K562 (cell line): ENCODE measurements around the gene TMEM191C. TPM values are rescaled to one million over a fixed set of nuclear protein-coding genes. Genes with fewer than 3 reads are reported as not detected.

Experiments
- ATAC-seq: fragments of 200-7000 bp; cut with Tn5 transposase; 3 replicates; pipeline ENCODE4 v1.9.1; 2020; ENCODE audit warnings: moderate library complexity
- BruUV-seq: library from RNA; stranded (reverse); fragments of 400-500 nt; replicated peaks from 2 replicates; lab custom pipeline; 2021; lab: Mats Ljungman, UMichigan
- CTCF ChIA-PET: fragments of 300-600 bp; formaldehyde crosslinking; extraction: SDS; loops from one replicate; lab custom pipeline; 2021; ENCODE audit warnings: low intra/inter-chr PET ratio; lab: Yijun Ruan, JAX
- POLR2A ChIA-PET: fragments of 300-600, 350-650 bp; sonication (Branson Sonifier 250); formaldehyde crosslinking; extraction: SDS; loops from one replicate; lab custom pipeline; 2021; ENCODE audit warnings: antibody characterized with exemption, inconsistent platforms; lab: Yijun Ruan, JAX
- DNase-seq, 4 experiments: peaks; one replicate each; pipeline versions ENCODE4 v3.0.0 to v3.0.0-alpha.2; 2011 to 2018; ENCODE audit warnings: low spot score in 3 of 4, mixed read lengths in 3 of 4; ENCODE audit errors: extremely low read depth in 1 of 4
- FAIRE-seq: peaks from 2 replicates; lab custom pipeline; 2011; peaks lifted over from hg19 to GRCh38; lab: Jason Lieb, UNC
- H2AFZ ChIP-seq: 2 replicates; pipeline ENCODE4 v1.6.0; 2011; ENCODE audit warnings: low read depth, low read length, control low read depth, inconsistent platforms
- H3K27ac ChIP-seq: fragments of 200-600 bp; 3 replicates; pipeline ENCODE4 v1.8.0; 2011; ENCODE audit warnings: low read depth, mild to moderate bottlenecking, control low read depth, inconsistent platforms, low read length, moderate library complexity, mixed read lengths; ENCODE audit errors: extremely low read depth
- H3K27me3 ChIP-seq, 2 experiments: fragments of 300-600 bp in 1 of 2; 2 replicates in 1 of 2; 3 replicates in 1 of 2; pipeline versions ENCODE4 v1.6.0 to v1.8.0; 2011; ENCODE audit warnings: inconsistent platforms in 2 of 2, low read length in 2 of 2, mild to moderate bottlenecking in 1 of 2, mixed read lengths in 1 of 2, moderate library complexity in 1 of 2; ENCODE audit not compliant: control insufficient read depth in 2 of 2, insufficient read depth in 2 of 2
- H3K36me3 ChIP-seq: fragments of 300-600 bp; 3 replicates; pipeline ENCODE4 v1.8.0; 2011; ENCODE audit warnings: mild to moderate bottlenecking, low read length, inconsistent platforms; ENCODE audit not compliant: control insufficient read depth, insufficient read depth
- H3K4me1 ChIP-seq, 2 experiments: fragments of 200-600 bp in 1 of 2; replicated peaks in 1 of 2; 2 replicates in 1 of 2; 3 replicates in 1 of 2; pipeline versions ENCODE4 v1.5.1 to v1.8.0; 2011; ENCODE audit warnings: inconsistent platforms in 2 of 2, low read length in 2 of 2, mild to moderate bottlenecking in 1 of 2, mixed read lengths in 1 of 2, moderate library complexity in 1 of 2; ENCODE audit not compliant: control insufficient read depth in 2 of 2, insufficient read depth in 2 of 2
- H3K4me2 ChIP-seq: 2 replicates; pipeline ENCODE4 v1.6.1; 2011; ENCODE audit warnings: low read length, control low read depth, inconsistent platforms, mixed read lengths; ENCODE audit not compliant: insufficient read depth
- H3K4me3 ChIP-seq: fragments of 200-600 bp; sonication (generic), shearing (Covaris generic); 2 replicates; pipeline ENCODE4 v1.5.1; 2016; ENCODE audit warnings: control low read depth, inconsistent platforms
- H3K79me2 ChIP-seq: fragments of 200-600 bp; 3 replicates; pipeline ENCODE4 v1.8.0; 2011; ENCODE audit warnings: low read length, inconsistent platforms; ENCODE audit not compliant: control insufficient read depth, insufficient read depth
- H3K9ac ChIP-seq, 2 experiments: 2 replicates each; pipeline versions ENCODE4 v1.6.0 to v1.6.1; 2011; ENCODE audit warnings: low read depth in 2 of 2, low read length in 2 of 2, control low read depth in 1 of 2, inconsistent platforms in 1 of 2, mild to moderate bottlenecking in 1 of 2, mixed read lengths in 1 of 2; ENCODE audit not compliant: insufficient read depth in 1 of 2
- H3K9me1 ChIP-seq: one replicate; pipeline ENCODE4 v1.6.0; 2011; ENCODE audit warnings: inconsistent platforms, mild to moderate bottlenecking, low read length, moderate library complexity; ENCODE audit not compliant: control insufficient read depth, insufficient read depth
- H3K9me3 ChIP-seq: replicated peaks from 2 replicates; pipeline ENCODE4 v1.5.1; 2011; ENCODE audit warnings: low read depth, low read length, inconsistent platforms; ENCODE audit not compliant: control insufficient read depth, insufficient read depth
- H4K20me1 ChIP-seq: replicated peaks from 2 replicates; pipeline ENCODE4 v1.6.1; 2011; ENCODE audit warnings: low read length, inconsistent platforms, mixed read lengths; ENCODE audit not compliant: control insufficient read depth, insufficient read depth
- DDX20 ChIP-seq: fragments of 450-650 bp; IDR thresholded peaks from 2 replicates; pipeline ENCODE4 v1.6.1; 2016; ENCODE audit warnings: missing genetic modification characterization, low read depth, mild to moderate bottlenecking, missing compliant biosample characterization, moderate library complexity
- FOXJ2 ChIP-seq: fragments of 200-800 bp; sonication (Bioruptor generic); IDR thresholded peaks from 2 replicates; pipeline ENCODE4 v1.6.1; 2016; ENCODE audit warnings: missing genetic modification characterization, missing compliant biosample characterization
- JUN ChIP-seq, 2 experiments: sonication (generic) in 1 of 2; formaldehyde crosslinking in 1 of 2; IDR thresholded peaks; 2 replicates each; pipeline versions ENCODE4 v1.6.1 to v1.8.0; 2012 to 2022; ENCODE audit warnings: borderline replicate concordance in 2 of 2, mild to moderate bottlenecking in 2 of 2, improper control_type of control experiment in 1 of 2, low read depth in 1 of 2, low read length in 1 of 2, missing genetic modification reagents in 1 of 2
- MED1 ChIP-seq: sonication (generic); formaldehyde crosslinking; IDR thresholded peaks from 2 replicates; pipeline ENCODE4 v1.8.1; 2023; ENCODE audit warnings: missing genetic modification reagents, borderline replicate concordance
- POLR2G ChIP-seq: fragments of 200-400 bp; formaldehyde crosslinking; IDR thresholded peaks from 2 replicates; pipeline ENCODE4 v1.6.1; 2017; ENCODE audit warnings: low read depth, mild to moderate bottlenecking, antibody characterized with exemption, low read length, moderate library complexity
- THAP12 ChIP-seq: fragments of 250-450 bp; sonication (Bioruptor Pico); IDR thresholded peaks from 2 replicates; pipeline ENCODE4 v1.9.0; 2021; ENCODE audit warnings: mild to moderate bottlenecking, inconsistent platforms
- YY1 ChIP-seq, 3 experiments: IDR thresholded peaks; 2 replicates each; pipeline ENCODE4 v1.6.1; 2011; ENCODE audit warnings: low read length in 2 of 3, mild to moderate bottlenecking in 2 of 3, moderate library complexity in 2 of 3, borderline replicate concordance in 1 of 3, control low read depth in 1 of 3, low read depth in 1 of 3; ENCODE audit not compliant: insufficient read depth in 3 of 3, insufficient replicate concordance in 2 of 3, control insufficient read depth in 1 of 3, insufficient read length in 1 of 3; ENCODE audit errors: extremely low read depth in 1 of 3
- ZNF263 ChIP-seq: sonication (generic); formaldehyde crosslinking; IDR thresholded peaks from 2 replicates; pipeline ENCODE4 v1.8.0; 2022; ENCODE audit warnings: mild to moderate bottlenecking, missing genetic modification reagents, borderline replicate concordance
- WGBS: fragments of 100-300 bp; shearing (Covaris generic); methylation state at CpG from one replicate; pipeline ENCODE4 v1.1.6; 2016; ENCODE audit warnings: low coverage, mixed read lengths; ENCODE audit not compliant: insufficient coverage; ENCODE audit errors: missing lambda C conversion rate; 5-methylcytosine and 5-hydroxymethylcytosine counted together
- in situ Hi-C: fragments of 300-500 bp; cut with MboI; formaldehyde crosslinking; loops from 4 replicates; pipeline ENCODE4 v1.15.0; 2018; ENCODE audit warnings: inconsistent platforms, mixed read lengths
- intact Hi-C: fragments of 100-400 bp; cut with micrococcal nuclease; formaldehyde crosslinking; loops from 2 replicates; pipeline ENCODE4 v1.14.2; 2022
- polyA plus RNA-seq, 8 experiments: library from polyadenylated mRNA; depleted of rRNA in 4 of 8; stranded (reverse) in 5 of 8; unstranded in 3 of 8; fragments of >200 nt; fragmentation: Nextera tagmentation in 2 of 8; fragmentation: Illumina TruSeq in 1 of 8; extraction: Ambion mirVana in 2 of 8; extraction: Trizol in 1 of 8; gene quantifications; 2 replicates each; pipeline versions ENCODE4 v1.2.1 to v1.2.3, GENCODE V29; 2011 to 2014; ENCODE audit warnings: inconsistent platforms in 1 of 8, missing spikeins in 1 of 8
- total RNA-seq, 7 experiments: library from RNA; depleted of rRNA in 6 of 7; stranded (reverse); fragments of >200 nt in 6 of 7; fragmentation: Illumina TruSeq in 2 of 7; extraction: Trizol in 2 of 7; gene quantifications; 2 replicates each; pipeline versions ENCODE4 v1.2.1 to v1.2.3, GENCODE V29; 2011 to 2021; ENCODE audit warnings: low replicate concordance in 1 of 7
- TF ChIP-seq, protein P1 (sequence below): fragments of 450-650 bp; IDR thresholded peaks from 2 replicates; pipeline ENCODE4 v1.6.1; 2018; ENCODE audit not compliant: partially characterized antibody

Gene TMEM191C
- total and polyA plus RNA-seq, 9 of the 15 experiments (the other 6 are each of a cell fraction or from before 2014, with no cell fraction given), result 0.15 to 7.1 (median 1.1) TPM

DNA sequence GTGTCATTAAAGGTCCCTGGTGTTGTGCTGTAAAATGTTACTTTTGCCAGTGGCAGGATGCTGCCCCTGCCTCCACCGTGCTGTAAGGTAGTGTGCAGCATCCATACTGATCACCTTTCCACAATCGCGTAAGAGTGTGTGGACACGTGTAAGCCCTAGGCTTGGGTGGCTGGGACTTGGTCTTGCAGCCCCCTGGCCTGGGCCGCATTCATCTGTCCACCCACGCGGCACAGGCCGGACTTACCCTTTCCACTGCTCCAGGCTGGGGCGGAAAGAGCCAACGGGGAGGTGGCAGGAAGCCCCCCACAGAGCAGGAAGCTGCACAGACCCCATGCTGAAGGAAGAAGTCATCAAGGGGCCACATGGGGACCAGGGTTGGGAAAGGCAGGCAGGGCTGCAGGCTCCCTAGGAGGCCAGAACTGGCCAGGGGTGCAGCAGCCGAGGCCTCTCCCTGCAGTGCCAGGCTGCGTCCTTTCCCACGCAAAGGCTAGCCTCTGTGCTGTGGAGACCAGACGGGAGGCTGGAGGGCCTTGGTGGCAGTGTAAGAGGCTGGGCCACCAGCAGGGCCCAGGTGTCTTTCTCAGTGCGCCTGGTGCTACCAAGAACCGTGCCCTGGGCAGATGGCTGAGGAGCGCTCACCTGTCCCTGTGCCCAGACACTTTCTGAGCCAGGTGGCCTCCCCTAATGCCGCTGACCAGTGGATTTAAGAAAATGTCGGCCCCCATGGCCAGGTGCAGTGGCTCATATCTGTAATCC lies 11.7 kb upstream of the TMEM191C start (continued):
- TF ChIP-seq THAP12 (CRISPR knock-in tag) (peak; percentile 3; the same call in 1 of the 2 replicates), DDX20 (tag) (no peak)

- ChIA-PET CTCF (no interaction called here), POLR2A (interaction anchor here (0.8 to 1.9 kb wide), 5 partner anchors 8 to 405 kb away, joined by 3 to 10 read pairs (median 4); no protein-coding TSS in a partner anchor)
- no peak for FAIRE-seq
- Histone ChIP-seq H3K27ac (no peak overlapping the region; the same call in 2 of the 3 replicates), H3K36me3 (no peaks in the 10 kb centered on the region), H3K4me2 (no peak overlapping the region), H3K9ac (peak overlapping the region in 1 of 2 experiments; percentile 37; a peak in 2 of 4 replicates), H2AFZ (no peak overlapping the region), H3K4me3 (no peak overlapping the region), H3K9me3 (no peaks in the 10 kb centered on the region), H3K4me1 (peaks cover 0 to 26% of the 10 kb centered on the region in 2 experiments; a peak in 3 of 5 replicates), H3K79me2 (no peaks in the 10 kb centered on the region), H3K9me1 (no peaks in the 10 kb centered on the region), H3K27me3 (no peaks in the 10 kb centered on the region), H4K20me1 (0 out of 2 replicates have a peak, but pooled peaks cover 8% of the 10 kb centered on the region)
- ATAC-seq, result peak; percentile 59
- WGBS, result 78% methylated on average over 19 of the region's 19 CpGs
- no TSS peak for BruUV-seq
- intact Hi-C loops, result no loop called here
- in situ Hi-C loops, result loop anchor here (10.0 kb wide), 2 partner anchors 78 to 182 kb away; no protein-coding TSS in a partner anchor
- no peak for DNase-seq
- TF ChIP-seq ZNF263 (no peak), POLR2G (peak; percentile 37; the same call in 1 of the 2 replicates), MED1 (CRISPR knock-in tag) (no peak), JUN (IDR thresholded peaks at IDR 0.05; ENCODE audit: borderline replicate concordance, low read depth, low read length) (0 out of 2 replicates have a peak, but pooled peaks have one; percentile 28), JUN (CRISPR knock-in tag; IDR thresholded peaks at IDR 0.05; ENCODE audit: borderline replicate concordance) (no peak; the same call in 1 of the 2 replicates), FOXJ2 (tag) (no peak), YY1 (IDR thresholded peaks at IDR 0.05; ENCODE audit: borderline replicate concordance in 1 of 3, control insufficient read depth in 1 of 3, extremely low read depth in 1 of 3, insufficient read depth in 3 of 3, insufficient read length in 1 of 3, insufficient replicate concordance in 2 of 3, low read depth in 1 of 3, low read length in 2 of 3) (peak in 2 of 3 experiments; percentile 30 to 72)
- TF ChIP-seq, protein P1, sequence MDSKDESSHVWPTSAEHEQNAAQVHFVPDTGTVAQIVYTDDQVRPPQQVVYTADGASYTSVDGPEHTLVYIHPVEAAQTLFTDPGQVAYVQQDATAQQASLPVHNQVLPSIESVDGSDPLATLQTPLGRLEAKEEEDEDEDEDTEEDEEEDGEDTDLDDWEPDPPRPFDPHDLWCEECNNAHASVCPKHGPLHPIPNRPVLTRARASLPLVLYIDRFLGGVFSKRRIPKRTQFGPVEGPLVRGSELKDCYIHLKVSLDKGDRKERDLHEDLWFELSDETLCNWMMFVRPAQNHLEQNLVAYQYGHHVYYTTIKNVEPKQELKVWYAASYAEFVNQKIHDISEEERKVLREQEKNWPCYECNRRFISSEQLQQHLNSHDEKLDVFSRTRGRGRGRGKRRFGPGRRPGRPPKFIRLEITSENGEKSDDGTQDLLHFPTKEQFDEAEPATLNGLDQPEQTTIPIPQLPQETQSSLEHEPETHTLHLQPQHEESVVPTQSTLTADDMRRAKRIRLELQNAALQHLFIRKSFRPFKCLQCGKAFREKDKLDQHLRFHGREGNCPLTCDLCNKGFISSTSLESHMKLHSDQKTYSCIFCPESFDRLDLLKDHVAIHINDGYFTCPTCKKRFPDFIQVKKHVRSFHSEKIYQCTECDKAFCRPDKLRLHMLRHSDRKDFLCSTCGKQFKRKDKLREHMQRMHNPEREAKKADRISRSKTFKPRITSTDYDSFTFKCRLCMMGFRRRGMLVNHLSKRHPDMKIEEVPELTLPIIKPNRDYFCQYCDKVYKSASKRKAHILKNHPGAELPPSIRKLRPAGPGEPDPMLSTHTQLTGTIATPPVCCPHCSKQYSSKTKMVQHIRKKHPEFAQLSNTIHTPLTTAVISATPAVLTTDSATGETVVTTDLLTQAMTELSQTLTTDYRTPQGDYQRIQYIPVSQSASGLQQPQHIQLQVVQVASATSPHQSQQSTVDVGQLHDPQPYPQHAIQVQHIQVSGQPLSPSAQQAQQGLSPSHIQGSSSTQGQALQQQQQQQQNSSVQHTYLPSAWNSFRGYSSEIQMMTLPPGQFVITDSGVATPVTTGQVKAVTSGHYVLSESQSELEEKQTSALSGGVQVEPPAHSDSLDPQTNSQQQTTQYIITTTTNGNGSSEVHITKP, result peak; percentile 82
These were observed 10.0 kb upstream of the TMEM191C start for GRCh38 chr22:21457023-21457787.
